HepG2 (cell line): ENCODE data around the gene ZNF816. TPM values are rescaled to one million over a fixed set of nuclear protein-coding genes. Genes with fewer than 3 reads are reported as not detected.

Source experiments
- AGO2 ChIP-seq: fragments of 200-400 bp; formaldehyde crosslinking; optimal IDR thresholded peaks from 2 replicates; pipeline ENCODE3; 2017; ENCODE audit warnings: mild to moderate bottlenecking, low read depth, low read length, moderate library complexity
- DMAP1 ChIP-seq: IDR thresholded peaks from 2 replicates; pipeline ENCODE4 v1.6.1; 2016
- ISL2 ChIP-seq: sonication (generic); formaldehyde crosslinking; IDR thresholded peaks from 2 replicates; pipeline ENCODE4 v1.5.0; 2020; ENCODE audit warnings: missing genetic modification reagents
- MXD4 ChIP-seq: IDR thresholded peaks from 2 replicates; pipeline ENCODE4 v1.6.1; 2016; ENCODE audit warnings: mild to moderate bottlenecking, missing biosample characterization, missing genetic modification reagents
- NCOA1 ChIP-seq: sonication (generic); formaldehyde crosslinking; IDR thresholded peaks from 2 replicates; pipeline ENCODE4 v1.9.0; 2021; ENCODE audit warnings: missing genetic modification reagents
- NCOR1 ChIP-seq: fragments of 200-600 bp; sonication (generic); IDR thresholded peaks from 2 replicates; pipeline ENCODE4 v1.7.0; 2017; ENCODE audit warnings: antibody characterized with exemption, low read length, borderline replicate concordance
- NFYC ChIP-seq: IDR thresholded peaks from 2 replicates; pipeline ENCODE4 v1.6.1; 2016; ENCODE audit warnings: missing genetic modification reagents, missing compliant biosample characterization
- POLR2G ChIP-seq: fragments of 200-400 bp; formaldehyde crosslinking; IDR thresholded peaks from 2 replicates; pipeline ENCODE4 v1.6.1; 2018; ENCODE audit warnings: mild to moderate bottlenecking, low read depth, low read length, moderate library complexity
- RXRA ChIP-seq: sonication (generic); formaldehyde crosslinking; IDR thresholded peaks from 2 replicates; pipeline ENCODE4 v1.5.1; 2020; ENCODE audit warnings: missing genetic modification reagents
- SP5 ChIP-seq: IDR thresholded peaks from 2 replicates; pipeline ENCODE4 v1.6.1; 2016; ENCODE audit warnings: low read depth, borderline replicate concordance
- ZNF326 ChIP-seq: sonication (generic); formaldehyde crosslinking; IDR thresholded peaks from 2 replicates; pipeline ENCODE4 v1.4.0; 2020; ENCODE audit warnings: missing genetic modification reagents, borderline replicate concordance
- ZNF333 ChIP-seq: sonication (generic); formaldehyde crosslinking; IDR thresholded peaks from 2 replicates; pipeline ENCODE4 v1.4.0; 2020; ENCODE audit warnings: mild to moderate bottlenecking, missing genetic modification reagents, borderline replicate concordance
- ZNF343 ChIP-seq: sonication (generic); formaldehyde crosslinking; IDR thresholded peaks from 2 replicates; pipeline ENCODE4 v1.4.0; 2020; ENCODE audit warnings: mild to moderate bottlenecking, missing genetic modification reagents
- ZNF501 ChIP-seq: sonication (generic); formaldehyde crosslinking; IDR thresholded peaks from 2 replicates; pipeline ENCODE4 v1.5.1; 2020; ENCODE audit warnings: mild to moderate bottlenecking, moderate library complexity, missing genetic modification reagents
- ZNF878 ChIP-seq: sonication (generic); formaldehyde crosslinking; IDR thresholded peaks from 2 replicates; pipeline ENCODE4 v1.8.1; 2023; ENCODE audit warnings: mild to moderate bottlenecking, missing genetic modification reagents, moderate library complexity
- ZSCAN29 ChIP-seq: sonication (generic); formaldehyde crosslinking; conservative IDR thresholded peaks from 2 replicates; pipeline ENCODE4 v1.4.0; 2020; ENCODE audit warnings: mild to moderate bottlenecking, missing genetic modification reagents
- polyA plus RNA-seq, 8 experiments: library from polyadenylated mRNA; depleted of rRNA in 3 of 8; stranded (reverse) in 7 of 8; unstranded in 1 of 8; fragments of >200 nt; fragmentation: Illumina TruSeq in 4 of 8; extraction: Trizol in 4 of 8; gene quantifications; 2 replicates each; pipeline versions ENCODE4 v1.2.1 to v1.2.3, GENCODE V29; 2011 to 2016; ENCODE audit warnings: low read depth in 4 of 8, missing spikeins in 1 of 8, mixed read lengths in 1 of 8; ENCODE audit not compliant: insufficient read depth in 1 of 8
- total RNA-seq, 5 experiments: library from RNA; depleted of rRNA; stranded (reverse); fragments of >200 nt; fragmentation: Illumina TruSeq; extraction: Trizol; gene quantifications; 2 replicates each; pipeline ENCODE4 v1.2.3, GENCODE V29; 2016; ENCODE audit warnings: low read depth in 1 of 5
- TF ChIP-seq, protein P1 (sequence below): sonication (generic); formaldehyde crosslinking; IDR thresholded peaks from 2 replicates; pipeline ENCODE4 v1.4.0; 2020; ENCODE audit warnings: missing genetic modification reagents, borderline replicate concordance
- TF ChIP-seq, protein P2 (sequence below): sonication (generic); formaldehyde crosslinking; IDR thresholded peaks from 2 replicates; pipeline ENCODE4 v1.4.0; 2020; ENCODE audit warnings: mild to moderate bottlenecking, missing genetic modification reagents
- TF ChIP-seq, protein P3 (sequence below): sonication (generic); formaldehyde crosslinking; IDR thresholded peaks from 2 replicates; pipeline ENCODE4 v1.9.0; 2022; ENCODE audit warnings: missing genetic modification reagents, mild to moderate bottlenecking, borderline replicate concordance

ZNF816 gene
- total and polyA plus RNA-seq, 2 of the 13 experiments (the other 11 are each of a cell fraction or from before 2014, with no cell fraction given) = 5.2 to 14.1 TPM

DNA sequence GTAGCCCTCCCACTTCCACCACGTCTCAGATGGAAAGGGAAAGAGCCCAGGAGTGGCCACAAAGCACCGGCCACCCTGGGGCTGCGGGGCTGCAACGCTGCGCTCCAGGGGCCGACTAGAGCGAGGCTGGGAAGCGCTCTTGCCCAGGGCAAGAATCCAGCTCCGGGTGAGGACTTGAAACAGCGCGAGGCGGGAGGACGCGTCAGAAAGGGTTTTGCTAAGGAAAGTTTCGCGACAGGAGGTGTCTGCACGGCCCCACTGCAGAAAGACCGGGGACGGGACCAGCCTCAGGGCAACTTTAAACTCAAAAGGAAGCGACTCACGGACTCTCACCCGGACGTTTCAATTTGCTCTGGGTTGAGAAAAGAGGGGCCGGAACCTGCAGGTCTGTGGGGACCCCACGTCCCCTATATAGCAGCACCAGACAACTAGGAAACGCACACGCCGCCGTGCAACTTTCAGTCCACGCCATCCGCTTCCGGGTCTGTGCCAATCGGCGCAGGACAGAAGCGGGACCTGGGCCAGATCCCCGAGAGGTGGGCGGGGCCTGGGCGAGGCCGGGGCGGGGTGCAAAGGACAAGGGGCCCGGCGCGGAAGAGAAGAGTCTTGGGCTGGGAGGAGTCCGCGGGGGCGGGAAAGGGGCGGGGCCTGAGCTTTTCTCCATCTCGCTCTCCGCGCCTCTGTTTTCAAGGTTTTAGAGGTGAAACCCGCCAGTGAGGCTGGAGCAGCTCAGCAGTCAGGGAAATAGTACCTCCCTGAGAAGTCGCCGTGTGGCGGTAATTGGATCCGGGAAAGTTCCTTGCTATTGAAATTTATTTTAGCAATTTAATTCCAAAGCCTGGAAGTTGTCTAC lies at the start of gene ZNF816 (continued):
- TF ChIP-seq ZNF326 = no peak
- TF ChIP-seq NCOA1 = no peak
- TF ChIP-seq, protein P1, sequence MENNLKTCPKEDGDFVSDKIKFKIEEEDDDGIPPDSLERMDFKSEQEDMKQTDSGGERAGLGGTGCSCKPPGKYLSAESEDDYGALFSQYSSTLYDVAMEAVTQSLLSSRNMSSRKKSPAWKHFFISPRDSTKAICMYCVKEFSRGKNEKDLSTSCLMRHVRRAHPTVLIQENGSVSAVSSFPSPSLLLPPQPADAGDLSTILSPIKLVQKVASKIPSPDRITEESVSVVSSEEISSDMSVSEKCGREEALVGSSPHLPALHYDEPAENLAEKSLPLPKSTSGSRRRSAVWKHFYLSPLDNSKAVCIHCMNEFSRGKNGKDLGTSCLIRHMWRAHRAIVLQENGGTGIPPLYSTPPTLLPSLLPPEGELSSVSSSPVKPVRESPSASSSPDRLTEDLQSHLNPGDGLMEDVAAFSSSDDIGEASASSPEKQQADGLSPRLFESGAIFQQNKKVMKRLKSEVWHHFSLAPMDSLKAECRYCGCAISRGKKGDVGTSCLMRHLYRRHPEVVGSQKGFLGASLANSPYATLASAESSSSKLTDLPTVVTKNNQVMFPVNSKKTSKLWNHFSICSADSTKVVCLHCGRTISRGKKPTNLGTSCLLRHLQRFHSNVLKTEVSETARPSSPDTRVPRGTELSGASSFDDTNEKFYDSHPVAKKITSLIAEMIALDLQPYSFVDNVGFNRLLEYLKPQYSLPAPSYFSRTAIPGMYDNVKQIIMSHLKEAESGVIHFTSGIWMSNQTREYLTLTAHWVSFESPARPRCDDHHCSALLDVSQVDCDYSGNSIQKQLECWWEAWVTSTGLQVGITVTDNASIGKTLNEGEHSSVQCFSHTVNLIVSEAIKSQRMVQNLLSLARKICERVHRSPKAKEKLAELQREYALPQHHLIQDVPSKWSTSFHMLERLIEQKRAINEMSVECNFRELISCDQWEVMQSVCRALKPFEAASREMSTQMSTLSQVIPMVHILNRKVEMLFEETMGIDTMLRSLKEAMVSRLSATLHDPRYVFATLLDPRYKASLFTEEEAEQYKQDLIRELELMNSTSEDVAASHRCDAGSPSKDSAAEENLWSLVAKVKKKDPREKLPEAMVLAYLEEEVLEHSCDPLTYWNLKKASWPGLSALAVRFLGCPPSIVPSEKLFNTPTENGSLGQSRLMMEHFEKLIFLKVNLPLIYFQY = 0 out of 2 replicates have a peak, but pooled peaks have one; percentile 44
- TF ChIP-seq POLR2G = peak; percentile 82
- 0 out of 2 replicates have a peak, but pooled peaks have one; percentile 18 for TF ChIP-seq RXRA (CRISPR knock-in tag)
- TF ChIP-seq DMAP1 (CRISPR knock-in tag) = peak; percentile 78
- TF ChIP-seq NFYC (CRISPR knock-in tag) = no peak; the same call in 1 of the 2 replicates
- no peak for TF ChIP-seq ZSCAN29 (CRISPR knock-in tag)
- TF ChIP-seq AGO2 = peak; percentile 18
- no peak; the same call in 1 of the 2 replicates for TF ChIP-seq SP5 (CRISPR knock-in tag)
- peak; percentile 49; the same call in 1 of the 2 replicates for TF ChIP-seq ZNF501
- TF ChIP-seq, protein P2, sequence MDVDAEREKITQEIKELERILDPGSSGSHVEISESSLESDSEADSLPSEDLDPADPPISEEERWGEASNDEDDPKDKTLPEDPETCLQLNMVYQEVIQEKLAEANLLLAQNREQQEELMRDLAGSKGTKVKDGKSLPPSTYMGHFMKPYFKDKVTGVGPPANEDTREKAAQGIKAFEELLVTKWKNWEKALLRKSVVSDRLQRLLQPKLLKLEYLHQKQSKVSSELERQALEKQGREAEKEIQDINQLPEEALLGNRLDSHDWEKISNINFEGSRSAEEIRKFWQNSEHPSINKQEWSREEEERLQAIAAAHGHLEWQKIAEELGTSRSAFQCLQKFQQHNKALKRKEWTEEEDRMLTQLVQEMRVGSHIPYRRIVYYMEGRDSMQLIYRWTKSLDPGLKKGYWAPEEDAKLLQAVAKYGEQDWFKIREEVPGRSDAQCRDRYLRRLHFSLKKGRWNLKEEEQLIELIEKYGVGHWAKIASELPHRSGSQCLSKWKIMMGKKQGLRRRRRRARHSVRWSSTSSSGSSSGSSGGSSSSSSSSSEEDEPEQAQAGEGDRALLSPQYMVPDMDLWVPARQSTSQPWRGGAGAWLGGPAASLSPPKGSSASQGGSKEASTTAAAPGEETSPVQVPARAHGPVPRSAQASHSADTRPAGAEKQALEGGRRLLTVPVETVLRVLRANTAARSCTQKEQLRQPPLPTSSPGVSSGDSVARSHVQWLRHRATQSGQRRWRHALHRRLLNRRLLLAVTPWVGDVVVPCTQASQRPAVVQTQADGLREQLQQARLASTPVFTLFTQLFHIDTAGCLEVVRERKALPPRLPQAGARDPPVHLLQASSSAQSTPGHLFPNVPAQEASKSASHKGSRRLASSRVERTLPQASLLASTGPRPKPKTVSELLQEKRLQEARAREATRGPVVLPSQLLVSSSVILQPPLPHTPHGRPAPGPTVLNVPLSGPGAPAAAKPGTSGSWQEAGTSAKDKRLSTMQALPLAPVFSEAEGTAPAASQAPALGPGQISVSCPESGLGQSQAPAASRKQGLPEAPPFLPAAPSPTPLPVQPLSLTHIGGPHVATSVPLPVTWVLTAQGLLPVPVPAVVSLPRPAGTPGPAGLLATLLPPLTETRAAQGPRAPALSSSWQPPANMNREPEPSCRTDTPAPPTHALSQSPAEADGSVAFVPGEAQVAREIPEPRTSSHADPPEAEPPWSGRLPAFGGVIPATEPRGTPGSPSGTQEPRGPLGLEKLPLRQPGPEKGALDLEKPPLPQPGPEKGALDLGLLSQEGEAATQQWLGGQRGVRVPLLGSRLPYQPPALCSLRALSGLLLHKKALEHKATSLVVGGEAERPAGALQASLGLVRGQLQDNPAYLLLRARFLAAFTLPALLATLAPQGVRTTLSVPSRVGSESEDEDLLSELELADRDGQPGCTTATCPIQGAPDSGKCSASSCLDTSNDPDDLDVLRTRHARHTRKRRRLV (CRISPR knock-in tag) = 0 out of 2 replicates have a peak, but pooled peaks have one; percentile 26
- TF ChIP-seq, protein P3, sequence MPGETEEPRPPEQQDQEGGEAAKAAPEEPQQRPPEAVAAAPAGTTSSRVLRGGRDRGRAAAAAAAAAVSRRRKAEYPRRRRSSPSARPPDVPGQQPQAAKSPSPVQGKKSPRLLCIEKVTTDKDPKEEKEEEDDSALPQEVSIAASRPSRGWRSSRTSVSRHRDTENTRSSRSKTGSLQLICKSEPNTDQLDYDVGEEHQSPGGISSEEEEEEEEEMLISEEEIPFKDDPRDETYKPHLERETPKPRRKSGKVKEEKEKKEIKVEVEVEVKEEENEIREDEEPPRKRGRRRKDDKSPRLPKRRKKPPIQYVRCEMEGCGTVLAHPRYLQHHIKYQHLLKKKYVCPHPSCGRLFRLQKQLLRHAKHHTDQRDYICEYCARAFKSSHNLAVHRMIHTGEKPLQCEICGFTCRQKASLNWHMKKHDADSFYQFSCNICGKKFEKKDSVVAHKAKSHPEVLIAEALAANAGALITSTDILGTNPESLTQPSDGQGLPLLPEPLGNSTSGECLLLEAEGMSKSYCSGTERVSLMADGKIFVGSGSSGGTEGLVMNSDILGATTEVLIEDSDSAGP (CRISPR knock-in tag) = peak; percentile 44; the same call in 1 of the 2 replicates
- peak; percentile 27; the same call in 1 of the 2 replicates for TF ChIP-seq NCOR1
- 0 out of 2 replicates have a peak, but pooled peaks have one; percentile 64 for TF ChIP-seq ZNF343
- peak; percentile 78 for TF ChIP-seq MXD4 (CRISPR knock-in tag)
- no peak for TF ChIP-seq ZNF333 (CRISPR knock-in tag)
- peak; percentile 42; the same call in 1 of the 2 replicates for TF ChIP-seq ISL2 (CRISPR knock-in tag)
- TF ChIP-seq ZNF878 = 0 out of 2 replicates have a peak, but pooled peaks have one; percentile 46
